SK-N-SH treated with all-trans-retinoic acid at 6 μM for 48 hours (cell line): Measurements from ENCODE around the gene TMEM174.

ENCODE experiments used
- ATAC-seq: fragments of 200-7000 bp; cut with Tn5 transposase; 3 replicates; pipeline ENCODE4 v1.9.1; 2020; ENCODE audit warnings: mild to moderate bottlenecking, moderate library complexity
- ARNTL ChIP-seq: fragments of 450-650 bp; formaldehyde crosslinking; IDR thresholded peaks from 2 replicates; pipeline ENCODE4 v1.5.0; 2020; ENCODE audit warnings: low read depth, mild to moderate bottlenecking, moderate library complexity, borderline replicate concordance
- BACH2 ChIP-seq: fragments of 250-450 bp; sonication (Bioruptor Pico); IDR thresholded peaks from 2 replicates; pipeline ENCODE4 v1.9.0; 2021; ENCODE audit warnings: mild to moderate bottlenecking, borderline replicate concordance
- CSDC2 ChIP-seq: fragments of 250-450 bp; sonication (Bioruptor Pico); IDR thresholded peaks from 2 replicates; pipeline ENCODE4 v1.5.0; 2020; ENCODE audit warnings: mild to moderate bottlenecking, moderate library complexity
- ESRRG ChIP-seq: fragments of 250-450 bp; sonication (Bioruptor Pico); IDR thresholded peaks from 2 replicates; pipeline ENCODE4 v1.6.1; 2021; ENCODE audit warnings: mild to moderate bottlenecking
- GLIS3 ChIP-seq: fragments of 250-450 bp; sonication (Bioruptor Pico); IDR thresholded peaks from 2 replicates; pipeline ENCODE4 v1.5.0; 2020; ENCODE audit warnings: mild to moderate bottlenecking, moderate library complexity
- ISL1 ChIP-seq: fragments of 250-450 bp; sonication (Bioruptor Pico); IDR thresholded peaks from 2 replicates; pipeline ENCODE4 v2.1.2; 2022; ENCODE audit warnings: mild to moderate bottlenecking, moderate library complexity
- OSR1 ChIP-seq: fragments of 250-450 bp; sonication (Bioruptor Pico); IDR thresholded peaks from 2 replicates; pipeline ENCODE4 v1.8.0; 2022; ENCODE audit warnings: moderate library complexity, mild to moderate bottlenecking, inconsistent platforms
- PPARA ChIP-seq: fragments of 250-450 bp; sonication (Bioruptor Pico); IDR thresholded peaks from 2 replicates; pipeline ENCODE4 v1.5.0; 2020; ENCODE audit warnings: mild to moderate bottlenecking, borderline replicate concordance
- RARB ChIP-seq: fragments of 250-450 bp; sonication (Bioruptor Pico); IDR thresholded peaks from 2 replicates; pipeline ENCODE4 v1.8.0; 2021; ENCODE audit warnings: mild to moderate bottlenecking, moderate library complexity
- SNAI2 ChIP-seq: fragments of 250-450 bp; sonication (Bioruptor Pico); IDR thresholded peaks from 2 replicates; pipeline ENCODE4 v1.5.0; 2020; ENCODE audit warnings: mild to moderate bottlenecking, moderate library complexity
- TCF4 ChIP-seq: fragments of 250-450 bp; sonication (Bioruptor Pico); IDR thresholded peaks from 2 replicates; pipeline ENCODE4 v1.8.0; 2021; ENCODE audit warnings: mild to moderate bottlenecking, moderate library complexity, borderline replicate concordance
- TOX ChIP-seq: fragments of 250-450 bp; sonication (Bioruptor Pico); IDR thresholded peaks from 2 replicates; pipeline ENCODE4 v1.8.0; 2021; ENCODE audit warnings: mild to moderate bottlenecking, moderate library complexity, borderline replicate concordance
- ZFP3 ChIP-seq: fragments of 250-450 bp; sonication (Bioruptor Pico); IDR thresholded peaks from 2 replicates; pipeline ENCODE4 v1.5.0; 2020; ENCODE audit warnings: mild to moderate bottlenecking, moderate library complexity
- ZFP30 ChIP-seq: fragments of 450-650 bp; formaldehyde crosslinking; IDR thresholded peaks from 2 replicates; pipeline ENCODE4 v1.5.0; 2022; ENCODE audit warnings: mild to moderate bottlenecking, moderate library complexity
- ZNF565 ChIP-seq: fragments of 450-650 bp; formaldehyde crosslinking; conservative IDR thresholded peaks from 2 replicates; pipeline ENCODE4 v1.5.0; 2020; ENCODE audit warnings: low read depth, mild to moderate bottlenecking, moderate library complexity
- ZNF70 ChIP-seq: fragments of 450-650 bp; formaldehyde crosslinking; IDR thresholded peaks from 2 replicates; pipeline ENCODE4 v1.5.0; 2020; ENCODE audit warnings: mild to moderate bottlenecking, moderate library complexity
- TF ChIP-seq, protein P1 (sequence below): fragments of 250-450 bp; sonication (Bioruptor Pico); IDR thresholded peaks from 2 replicates; pipeline ENCODE4 v1.5.1; 2020; ENCODE audit warnings: low read depth, mild to moderate bottlenecking, moderate library complexity
- TF ChIP-seq, protein P2 (sequence below): fragments of 250-450 bp; sonication (Bioruptor Pico); IDR thresholded peaks from 2 replicates; pipeline ENCODE4 v1.8.0; 2020; ENCODE audit warnings: mild to moderate bottlenecking, moderate library complexity, borderline replicate concordance
- TF ChIP-seq, protein P3 (sequence below): fragments of 250-450 bp; sonication (Bioruptor Pico); IDR thresholded peaks from 2 replicates; pipeline ENCODE4 v1.8.0; 2021; ENCODE audit warnings: low read depth, mild to moderate bottlenecking, moderate library complexity, borderline replicate concordance
- TF ChIP-seq, protein P4 (sequence below): fragments of 250-450 bp; sonication (Bioruptor Pico); IDR thresholded peaks from 2 replicates; pipeline ENCODE4 v1.5.1; 2021; ENCODE audit warnings: mild to moderate bottlenecking, moderate library complexity
- TF ChIP-seq, protein P5 (sequence below): fragments of 250-450 bp; sonication (Bioruptor Pico); IDR thresholded peaks from 2 replicates; pipeline ENCODE4 v1.5.0; 2020; ENCODE audit warnings: mild to moderate bottlenecking, moderate library complexity

The TMEM174 gene

DNA sequence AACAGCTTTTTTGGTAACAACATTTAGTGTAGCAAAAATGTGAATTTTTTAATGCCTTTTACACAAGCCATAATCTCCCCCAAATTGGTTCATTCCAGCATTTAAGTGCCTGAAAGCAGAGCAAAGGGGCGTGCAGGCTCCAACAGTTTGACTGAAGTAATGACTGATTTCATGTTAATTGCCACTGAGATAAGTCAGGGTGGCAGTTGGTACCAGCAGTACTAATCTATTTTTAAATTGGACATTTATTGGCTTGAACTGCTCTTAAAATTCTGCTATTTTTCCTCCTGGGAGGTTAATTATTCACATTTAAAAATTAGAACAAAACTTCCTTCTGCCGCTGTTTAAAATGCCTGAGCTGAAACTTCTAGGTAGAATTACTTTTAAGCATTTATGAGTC is 40.2 kb upstream of the TMEM174 start:
- TF ChIP-seq ESRRG (CRISPR knock-in tag) = no peak
- TF ChIP-seq, protein P1, sequence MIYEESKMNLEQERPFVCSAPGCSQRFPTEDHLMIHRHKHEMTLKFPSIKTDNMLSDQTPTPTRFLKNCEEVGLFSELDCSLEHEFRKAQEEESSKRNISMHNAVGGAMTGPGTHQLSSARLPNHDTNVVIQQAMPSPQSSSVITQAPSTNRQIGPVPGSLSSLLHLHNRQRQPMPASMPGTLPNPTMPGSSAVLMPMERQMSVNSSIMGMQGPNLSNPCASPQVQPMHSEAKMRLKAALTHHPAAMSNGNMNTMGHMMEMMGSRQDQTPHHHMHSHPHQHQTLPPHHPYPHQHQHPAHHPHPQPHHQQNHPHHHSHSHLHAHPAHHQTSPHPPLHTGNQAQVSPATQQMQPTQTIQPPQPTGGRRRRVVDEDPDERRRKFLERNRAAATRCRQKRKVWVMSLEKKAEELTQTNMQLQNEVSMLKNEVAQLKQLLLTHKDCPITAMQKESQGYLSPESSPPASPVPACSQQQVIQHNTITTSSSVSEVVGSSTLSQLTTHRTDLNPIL (CRISPR knock-in tag) = no peak
- TF ChIP-seq ZFP3 (CRISPR knock-in tag) = no peak
- no peak for TF ChIP-seq SNAI2
- no peak for TF ChIP-seq GLIS3
- TF ChIP-seq, protein P2, sequence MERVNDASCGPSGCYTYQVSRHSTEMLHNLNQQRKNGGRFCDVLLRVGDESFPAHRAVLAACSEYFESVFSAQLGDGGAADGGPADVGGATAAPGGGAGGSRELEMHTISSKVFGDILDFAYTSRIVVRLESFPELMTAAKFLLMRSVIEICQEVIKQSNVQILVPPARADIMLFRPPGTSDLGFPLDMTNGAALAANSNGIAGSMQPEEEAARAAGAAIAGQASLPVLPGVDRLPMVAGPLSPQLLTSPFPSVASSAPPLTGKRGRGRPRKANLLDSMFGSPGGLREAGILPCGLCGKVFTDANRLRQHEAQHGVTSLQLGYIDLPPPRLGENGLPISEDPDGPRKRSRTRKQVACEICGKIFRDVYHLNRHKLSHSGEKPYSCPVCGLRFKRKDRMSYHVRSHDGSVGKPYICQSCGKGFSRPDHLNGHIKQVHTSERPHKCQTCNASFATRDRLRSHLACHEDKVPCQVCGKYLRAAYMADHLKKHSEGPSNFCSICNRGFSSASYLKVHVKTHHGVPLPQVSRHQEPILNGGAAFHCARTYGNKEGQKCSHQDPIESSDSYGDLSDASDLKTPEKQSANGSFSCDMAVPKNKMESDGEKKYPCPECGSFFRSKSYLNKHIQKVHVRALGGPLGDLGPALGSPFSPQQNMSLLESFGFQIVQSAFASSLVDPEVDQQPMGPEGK = no peak
- no peak for TF ChIP-seq ISL1 (CRISPR knock-in tag)
- TF ChIP-seq BACH2 (CRISPR knock-in tag) = no peak
- TF ChIP-seq, protein P3, sequence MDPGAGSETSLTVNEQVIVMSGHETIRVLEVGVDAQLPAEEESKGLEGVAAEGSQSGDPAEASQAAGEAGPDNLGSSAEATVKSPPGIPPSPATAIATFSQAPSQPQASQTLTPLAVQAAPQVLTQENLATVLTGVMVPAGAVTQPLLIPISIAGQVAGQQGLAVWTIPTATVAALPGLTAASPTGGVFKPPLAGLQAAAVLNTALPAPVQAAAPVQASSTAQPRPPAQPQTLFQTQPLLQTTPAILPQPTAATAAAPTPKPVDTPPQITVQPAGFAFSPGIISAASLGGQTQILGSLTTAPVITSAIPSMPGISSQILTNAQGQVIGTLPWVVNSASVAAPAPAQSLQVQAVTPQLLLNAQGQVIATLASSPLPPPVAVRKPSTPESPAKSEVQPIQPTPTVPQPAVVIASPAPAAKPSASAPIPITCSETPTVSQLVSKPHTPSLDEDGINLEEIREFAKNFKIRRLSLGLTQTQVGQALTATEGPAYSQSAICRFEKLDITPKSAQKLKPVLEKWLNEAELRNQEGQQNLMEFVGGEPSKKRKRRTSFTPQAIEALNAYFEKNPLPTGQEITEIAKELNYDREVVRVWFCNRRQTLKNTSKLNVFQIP (CRISPR knock-in tag) = no peak
- TF ChIP-seq ZNF70 (CRISPR knock-in tag) = no peak
- TF ChIP-seq ZFP30 (CRISPR knock-in tag) = no peak
- no peak for TF ChIP-seq OSR1 (CRISPR knock-in tag)
- no peak for TF ChIP-seq ZNF565 (CRISPR knock-in tag)
- TF ChIP-seq, protein P4, sequence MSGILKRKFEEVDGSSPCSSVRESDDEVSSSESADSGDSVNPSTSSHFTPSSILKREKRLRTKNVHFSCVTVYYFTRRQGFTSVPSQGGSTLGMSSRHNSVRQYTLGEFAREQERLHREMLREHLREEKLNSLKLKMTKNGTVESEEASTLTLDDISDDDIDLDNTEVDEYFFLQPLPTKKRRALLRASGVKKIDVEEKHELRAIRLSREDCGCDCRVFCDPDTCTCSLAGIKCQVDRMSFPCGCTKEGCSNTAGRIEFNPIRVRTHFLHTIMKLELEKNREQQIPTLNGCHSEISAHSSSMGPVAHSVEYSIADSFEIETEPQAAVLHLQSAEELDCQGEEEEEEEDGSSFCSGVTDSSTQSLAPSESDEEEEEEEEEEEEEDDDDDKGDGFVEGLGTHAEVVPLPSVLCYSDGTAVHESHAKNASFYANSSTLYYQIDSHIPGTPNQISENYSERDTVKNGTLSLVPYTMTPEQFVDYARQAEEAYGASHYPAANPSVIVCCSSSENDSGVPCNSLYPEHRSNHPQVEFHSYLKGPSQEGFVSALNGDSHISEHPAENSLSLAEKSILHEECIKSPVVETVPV (CRISPR knock-in tag) = no peak
- TF ChIP-seq PPARA (CRISPR knock-in tag) = no peak
- TF ChIP-seq, protein P5, sequence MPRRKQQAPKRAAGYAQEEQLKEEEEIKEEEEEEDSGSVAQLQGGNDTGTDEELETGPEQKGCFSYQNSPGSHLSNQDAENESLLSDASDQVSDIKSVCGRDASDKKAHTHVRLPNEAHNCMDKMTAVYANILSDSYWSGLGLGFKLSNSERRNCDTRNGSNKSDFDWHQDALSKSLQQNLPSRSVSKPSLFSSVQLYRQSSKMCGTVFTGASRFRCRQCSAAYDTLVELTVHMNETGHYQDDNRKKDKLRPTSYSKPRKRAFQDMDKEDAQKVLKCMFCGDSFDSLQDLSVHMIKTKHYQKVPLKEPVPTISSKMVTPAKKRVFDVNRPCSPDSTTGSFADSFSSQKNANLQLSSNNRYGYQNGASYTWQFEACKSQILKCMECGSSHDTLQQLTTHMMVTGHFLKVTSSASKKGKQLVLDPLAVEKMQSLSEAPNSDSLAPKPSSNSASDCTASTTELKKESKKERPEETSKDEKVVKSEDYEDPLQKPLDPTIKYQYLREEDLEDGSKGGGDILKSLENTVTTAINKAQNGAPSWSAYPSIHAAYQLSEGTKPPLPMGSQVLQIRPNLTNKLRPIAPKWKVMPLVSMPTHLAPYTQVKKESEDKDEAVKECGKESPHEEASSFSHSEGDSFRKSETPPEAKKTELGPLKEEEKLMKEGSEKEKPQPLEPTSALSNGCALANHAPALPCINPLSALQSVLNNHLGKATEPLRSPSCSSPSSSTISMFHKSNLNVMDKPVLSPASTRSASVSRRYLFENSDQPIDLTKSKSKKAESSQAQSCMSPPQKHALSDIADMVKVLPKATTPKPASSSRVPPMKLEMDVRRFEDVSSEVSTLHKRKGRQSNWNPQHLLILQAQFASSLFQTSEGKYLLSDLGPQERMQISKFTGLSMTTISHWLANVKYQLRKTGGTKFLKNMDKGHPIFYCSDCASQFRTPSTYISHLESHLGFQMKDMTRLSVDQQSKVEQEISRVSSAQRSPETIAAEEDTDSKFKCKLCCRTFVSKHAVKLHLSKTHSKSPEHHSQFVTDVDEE (CRISPR knock-in tag) = no peak
- no peak for TF ChIP-seq ARNTL (CRISPR knock-in tag)
- TF ChIP-seq TCF4 (CRISPR knock-in tag) = no peak
- no peak for TF ChIP-seq CSDC2 (CRISPR knock-in tag)
- ATAC-seq = no peak

DNA sequence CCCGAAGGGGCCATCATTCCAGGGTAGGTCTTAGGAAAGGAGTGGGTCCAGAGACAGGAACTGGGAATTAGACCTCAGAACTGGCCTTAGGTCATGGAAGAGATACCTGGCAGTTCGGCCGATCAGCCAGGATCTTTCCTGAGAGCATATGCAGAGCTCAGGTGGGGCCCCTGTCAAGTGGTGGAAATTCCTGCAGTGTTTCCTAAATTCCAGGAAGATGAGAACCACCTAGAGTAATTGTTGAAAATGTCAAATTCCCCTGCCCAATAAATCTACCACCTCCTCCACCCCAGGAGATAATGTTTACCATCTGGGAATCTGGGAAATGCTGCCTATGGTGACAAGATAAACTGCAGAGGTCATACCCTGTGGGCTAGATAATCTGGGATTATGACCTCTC is 38.0 kb upstream of the TMEM174 start:
- ATAC-seq = no peak
- TF ChIP-seq, protein P4 (CRISPR knock-in tag) = no peak
- TF ChIP-seq BACH2 (CRISPR knock-in tag) (no peak), RARB (CRISPR knock-in tag) (no peak), ZNF565 (CRISPR knock-in tag) (no peak), ZNF70 (CRISPR knock-in tag) (no peak), OSR1 (CRISPR knock-in tag) (no peak), TOX (no peak), TCF4 (CRISPR knock-in tag) (no peak), ZFP3 (CRISPR knock-in tag) (no peak), PPARA (CRISPR knock-in tag) (no peak), ARNTL (CRISPR knock-in tag) (no peak), GLIS3 (no peak), ESRRG (CRISPR knock-in tag) (no peak), ZFP30 (CRISPR knock-in tag) (no peak)
- TF ChIP-seq, protein P2 = no peak
- TF ChIP-seq, protein P5 (CRISPR knock-in tag) = no peak
